Stimulated activated CD4-positive, alpha-beta T cell treated with anti-CD3 and anti-CD28 coated beads, TNF-alpha, amount 100 ng/mL, for 1 hour (primary cell): ENCODE data around the gene SLC5A10.
A peak's percentile ranks its signal among the peaks of the same experiment; 100 is the strongest.
"Not testable (repeated sequence)": the region's sequence is repeated elsewhere in the genome, so short reads cannot be mapped to it uniquely, and the experiment has no call there.

Source experiments
- DNase-seq, 3 donors: peaks; one replicate each; pipeline ENCODE4 v3.0.0-alpha.2; 2020; ENCODE audit warnings: low read depth in 3 of 3, low spot score in 1 of 3

SLC5A10 gene

GRCh38 chr17:19038730-19039129 is 86.8 kb downstream of the SLC5A10 start:
- not testable (repeated sequence) for DNase-seq

DNA sequence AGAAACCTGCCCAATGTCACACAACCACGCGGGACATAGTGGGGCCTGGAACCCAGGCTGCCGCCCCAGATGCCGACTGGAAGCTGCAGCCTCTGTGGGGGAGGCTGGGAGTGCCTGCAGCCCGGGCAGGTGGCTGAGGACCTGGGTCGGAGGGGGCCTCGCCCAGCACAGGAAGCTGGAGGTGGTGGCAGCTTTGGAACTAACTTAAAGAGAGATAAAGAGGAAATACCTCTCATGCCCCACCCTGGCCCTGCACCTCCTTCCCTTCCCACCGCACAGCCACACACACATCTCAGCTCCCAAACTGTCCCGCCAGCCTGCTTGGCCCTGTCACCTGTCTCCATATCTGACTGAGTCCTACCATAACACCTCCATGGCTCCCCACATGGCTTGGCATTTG is 88.4 kb downstream of the SLC5A10 start:
- DNase-seq, result not testable (repeated sequence)

- DNase-seq, result not testable (repeated sequence)
Measured at GRCh38 chr17:19041871-19042270, 89.9 kb downstream of the SLC5A10 start.

- DNase-seq, result not testable (repeated sequence)
Measured at GRCh38 chr17:19042369-19042768, 90.4 kb downstream of the SLC5A10 start.

GRCh38 chr17:19043032-19043431 is 91.1 kb downstream of the SLC5A10 start:
- not testable (repeated sequence) for DNase-seq

GRCh38 chr17:19044643-19045042 is 92.7 kb downstream of the SLC5A10 start:
- DNase-seq, result not testable (repeated sequence)

- not testable (repeated sequence) for DNase-seq
Measured at GRCh38 chr17:19046782-19047375, 94.9 kb downstream of the SLC5A10 start, which contains the start of gene GRAP. GRAP (minus strand) TSS chr17:19046957; CDS start chr17:19046926, 31 bp downstream.

DNA sequence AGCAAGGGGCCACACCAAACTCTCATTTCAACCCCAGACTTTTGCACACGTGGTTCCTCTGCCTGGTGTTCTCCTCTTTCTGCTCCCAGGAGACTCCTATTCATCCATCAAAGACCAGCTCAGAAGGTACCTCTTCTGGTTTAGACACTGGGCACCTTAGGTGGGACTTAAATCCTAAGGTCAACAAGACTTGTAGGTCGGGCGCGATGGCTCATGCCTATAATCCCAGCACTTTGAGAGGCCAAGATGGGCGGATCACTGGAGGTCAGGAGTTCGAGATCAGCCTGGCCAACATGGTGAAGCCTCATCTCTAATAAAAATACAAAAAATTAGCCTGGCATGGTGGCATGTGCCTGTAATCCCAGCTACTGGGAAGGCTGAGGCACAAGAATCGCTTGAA is 95.5 kb downstream of the SLC5A10 start:
- not testable (repeated sequence) for DNase-seq

DNA sequence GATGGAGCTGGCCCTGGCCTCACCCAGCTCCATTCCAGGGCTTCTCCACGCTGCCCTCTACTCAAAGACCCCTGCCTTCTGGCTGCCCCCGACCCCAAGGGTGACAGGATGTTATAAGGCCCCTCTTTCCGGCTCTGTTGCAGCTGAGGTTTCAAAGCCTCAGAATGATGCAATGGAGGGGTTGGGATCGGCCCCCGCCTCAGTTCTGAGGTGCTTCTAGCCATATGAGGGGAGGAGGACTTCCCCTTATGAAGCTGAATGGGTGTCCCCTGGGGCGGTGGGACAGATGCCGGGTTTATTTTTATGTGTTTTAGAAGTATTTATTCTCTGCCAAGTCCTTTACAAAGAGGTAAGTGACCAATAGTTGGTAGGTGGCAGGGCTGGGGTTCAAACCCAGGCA is 96.9 kb downstream of the SLC5A10 start:
- DNase-seq, result not testable (repeated sequence)

DNA sequence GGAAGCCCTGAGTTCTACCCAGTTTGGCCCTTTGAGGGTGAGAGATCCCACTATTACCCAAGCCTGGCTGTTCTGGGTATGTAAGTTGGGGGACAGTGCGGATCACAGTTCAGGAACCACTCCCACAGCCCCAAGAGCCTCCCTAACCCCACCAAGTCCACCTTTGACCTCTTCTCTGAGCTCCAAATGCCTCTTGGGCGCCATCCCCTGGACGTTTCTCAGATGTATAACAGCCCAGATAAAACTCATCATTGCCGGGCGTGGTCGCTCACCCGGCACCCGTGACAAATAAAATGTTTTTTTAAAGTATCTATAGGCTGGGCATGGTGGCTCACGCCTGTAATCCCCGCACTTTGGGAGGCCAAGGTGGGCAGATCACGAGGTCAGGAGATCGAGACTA is 103.5 kb downstream of the SLC5A10 start:
- not testable (repeated sequence) for DNase-seq

GRCh38 chr17:19062009-19062717 is 110.2 kb downstream of the SLC5A10 start:
- DNase-seq, result peak in 1 of 3 donors; percentile 69

DNA sequence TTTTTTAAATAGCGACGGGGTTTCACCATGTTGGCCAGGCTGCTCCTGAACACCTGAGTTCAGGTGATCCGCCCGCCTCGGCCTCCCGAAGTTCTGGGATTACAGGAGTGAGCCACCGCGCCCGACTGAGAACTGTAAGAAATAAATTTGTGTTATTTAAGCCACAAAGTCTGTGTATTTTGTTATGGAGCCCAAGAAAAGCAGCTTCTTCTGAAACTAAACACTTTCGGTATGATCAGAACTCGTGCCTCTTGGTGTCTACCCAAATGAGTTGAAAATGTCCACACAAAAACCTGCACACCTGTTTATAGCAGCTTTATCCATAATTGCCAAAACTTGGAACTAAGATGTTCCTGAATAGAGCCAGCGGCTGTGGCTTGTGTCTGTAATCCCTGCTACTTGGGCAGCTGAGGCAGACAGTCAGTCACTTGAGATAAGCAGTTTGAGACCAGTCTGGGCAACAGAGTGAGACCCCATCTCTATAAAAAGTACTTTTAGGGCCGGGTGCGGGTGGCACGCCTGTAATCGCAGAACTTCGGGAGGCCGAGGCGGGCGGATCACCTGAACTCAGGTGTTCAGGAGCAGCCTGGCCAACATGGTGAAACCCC is 110.9 kb downstream of the SLC5A10 start:
- not testable (repeated sequence) for DNase-seq

GRCh38 chr17:19063326-19063956 is 111.5 kb downstream of the SLC5A10 start:
- peak; percentile 51 to 74 (median 52) for DNase-seq

GRCh38 chr17:19064378-19064777 is 112.4 kb downstream of the SLC5A10 start:
- not testable (repeated sequence) for DNase-seq

GRCh38 chr17:19070318-19071168 is 118.6 kb downstream of the SLC5A10 start:
- not testable (repeated sequence) for DNase-seq
